HG02798 (cell line): ENCODE measurements around the gene SEC14L5.

Experiments
- ATAC-seq: cut with Tn5 transposase; IDR thresholded peaks from one replicate; pipeline ENCODE4 v1.9.1; 2021; ENCODE audit warnings: mild to moderate bottlenecking; ENCODE audit not compliant: unreplicated experiment, poor library complexity

Gene SEC14L5

GRCh38 chr16:5007256-5007655 lies 49.1 kb downstream of the SEC14L5 start:
- no peak for ATAC-seq

- no peak for ATAC-seq
Measured at GRCh38 chr16:5008311-5008731, 50.2 kb downstream of the SEC14L5 start.

GRCh38 chr16:5010576-5011329 lies 52.6 kb downstream of the SEC14L5 start:
- ATAC-seq: no peak

- ATAC-seq: no peak
Measured at GRCh38 chr16:5011637-5012036, 53.5 kb downstream of the SEC14L5 start.

GRCh38 chr16:5012887-5013286 lies 54.8 kb downstream of the SEC14L5 start:
- ATAC-seq: no peak

GRCh38 chr16:5015351-5015750 lies 57.2 kb downstream of the SEC14L5 start:
- no peak for ATAC-seq

GRCh38 chr16:5015887-5016286 lies 57.8 kb downstream of the SEC14L5 start:
- ATAC-seq: no peak

- no peak for ATAC-seq
Measured at GRCh38 chr16:5016967-5017677, 59.0 kb downstream of the SEC14L5 start.

- no peak for ATAC-seq
Measured at GRCh38 chr16:5017678-5017969, 59.5 kb downstream of the SEC14L5 start.

GRCh38 chr16:5018793-5019192 lies 60.7 kb downstream of the SEC14L5 start:
- no peak for ATAC-seq

GRCh38 chr16:5019775-5020174 lies 61.6 kb downstream of the SEC14L5 start:
- no peak for ATAC-seq

GRCh38 chr16:5020551-5020950 lies 62.4 kb downstream of the SEC14L5 start:
- no peak for ATAC-seq

- ATAC-seq: no peak
Measured at GRCh38 chr16:5022521-5022920, 64.4 kb downstream of the SEC14L5 start.

- no peak for ATAC-seq
Measured at GRCh38 chr16:5024632-5025031, 66.5 kb downstream of the SEC14L5 start.

- ATAC-seq: no peak
Measured at GRCh38 chr16:5025171-5025632, 67.1 kb downstream of the SEC14L5 start.

- ATAC-seq: no peak
Measured at GRCh38 chr16:5026664-5027063, 68.5 kb downstream of the SEC14L5 start.

- no peak for ATAC-seq
Measured at GRCh38 chr16:5027086-5027485, 69.0 kb downstream of the SEC14L5 start.

- ATAC-seq: no peak
Measured at GRCh38 chr16:5027575-5028235, 69.6 kb downstream of the SEC14L5 start.

- ATAC-seq: no peak
Measured at GRCh38 chr16:5028950-5029475, 70.9 kb downstream of the SEC14L5 start.

- ATAC-seq: no peak
Measured at GRCh38 chr16:5030251-5030870, 72.2 kb downstream of the SEC14L5 start.

GRCh38 chr16:5031601-5032000 lies 73.5 kb downstream of the SEC14L5 start:
- no peak for ATAC-seq
